Measurements from ENCODE around the gene SEPTIN1. TPM values are rescaled to one million over a fixed set of nuclear protein-coding genes. Genes with fewer than 3 reads are reported as not detected.

The SEPTIN1 gene
- total RNA-seq, 2 donors from 2014 or later = 4.3 to 4.5 TPM

DNA sequence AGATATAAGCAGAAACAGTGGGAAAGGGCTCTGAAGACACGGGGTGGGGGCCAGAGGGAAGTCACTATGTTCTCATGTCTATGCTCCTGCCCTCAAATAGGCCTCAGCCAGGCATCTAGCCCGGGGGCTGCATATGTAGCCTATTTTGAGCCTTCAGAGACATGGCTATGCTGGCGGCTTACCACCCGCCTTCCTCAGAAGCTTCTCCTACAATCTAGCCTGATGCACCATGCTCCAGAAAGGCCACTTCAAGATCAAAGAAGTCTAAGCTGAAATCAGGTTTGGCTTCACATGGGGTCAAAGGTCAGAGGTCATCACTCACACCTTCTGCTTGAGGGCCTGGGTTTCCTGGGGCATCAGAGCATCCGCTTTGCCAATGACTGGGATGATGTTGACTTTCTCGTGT lies 1.6 kb downstream of the SEPTIN1 start:
- Histone ChIP-seq H3K9me3 (no peaks in the 10 kb centered on the region), H3K9ac (ENCODE audit: low read depth in 2 of 2, low read length in 2 of 2) (no peak overlapping the region), H3K4me1 (peaks cover 5% of the 10 kb centered on the region), H3K27me3 (no peaks in the 10 kb centered on the region), H3K27ac (no peak overlapping the region), H3K36me3 (no peaks in the 10 kb centered on the region), H3K4me3 (no peak overlapping the region)
- no peak for DNase-seq
- TF ChIP-seq, protein P1, sequence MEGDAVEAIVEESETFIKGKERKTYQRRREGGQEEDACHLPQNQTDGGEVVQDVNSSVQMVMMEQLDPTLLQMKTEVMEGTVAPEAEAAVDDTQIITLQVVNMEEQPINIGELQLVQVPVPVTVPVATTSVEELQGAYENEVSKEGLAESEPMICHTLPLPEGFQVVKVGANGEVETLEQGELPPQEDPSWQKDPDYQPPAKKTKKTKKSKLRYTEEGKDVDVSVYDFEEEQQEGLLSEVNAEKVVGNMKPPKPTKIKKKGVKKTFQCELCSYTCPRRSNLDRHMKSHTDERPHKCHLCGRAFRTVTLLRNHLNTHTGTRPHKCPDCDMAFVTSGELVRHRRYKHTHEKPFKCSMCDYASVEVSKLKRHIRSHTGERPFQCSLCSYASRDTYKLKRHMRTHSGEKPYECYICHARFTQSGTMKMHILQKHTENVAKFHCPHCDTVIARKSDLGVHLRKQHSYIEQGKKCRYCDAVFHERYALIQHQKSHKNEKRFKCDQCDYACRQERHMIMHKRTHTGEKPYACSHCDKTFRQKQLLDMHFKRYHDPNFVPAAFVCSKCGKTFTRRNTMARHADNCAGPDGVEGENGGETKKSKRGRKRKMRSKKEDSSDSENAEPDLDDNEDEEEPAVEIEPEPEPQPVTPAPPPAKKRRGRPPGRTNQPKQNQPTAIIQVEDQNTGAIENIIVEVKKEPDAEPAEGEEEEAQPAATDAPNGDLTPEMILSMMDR (IDR thresholded peaks at IDR 0.05) = no peak
- intact Hi-C loops (cut with DNase I) = no loop called here

DNA sequence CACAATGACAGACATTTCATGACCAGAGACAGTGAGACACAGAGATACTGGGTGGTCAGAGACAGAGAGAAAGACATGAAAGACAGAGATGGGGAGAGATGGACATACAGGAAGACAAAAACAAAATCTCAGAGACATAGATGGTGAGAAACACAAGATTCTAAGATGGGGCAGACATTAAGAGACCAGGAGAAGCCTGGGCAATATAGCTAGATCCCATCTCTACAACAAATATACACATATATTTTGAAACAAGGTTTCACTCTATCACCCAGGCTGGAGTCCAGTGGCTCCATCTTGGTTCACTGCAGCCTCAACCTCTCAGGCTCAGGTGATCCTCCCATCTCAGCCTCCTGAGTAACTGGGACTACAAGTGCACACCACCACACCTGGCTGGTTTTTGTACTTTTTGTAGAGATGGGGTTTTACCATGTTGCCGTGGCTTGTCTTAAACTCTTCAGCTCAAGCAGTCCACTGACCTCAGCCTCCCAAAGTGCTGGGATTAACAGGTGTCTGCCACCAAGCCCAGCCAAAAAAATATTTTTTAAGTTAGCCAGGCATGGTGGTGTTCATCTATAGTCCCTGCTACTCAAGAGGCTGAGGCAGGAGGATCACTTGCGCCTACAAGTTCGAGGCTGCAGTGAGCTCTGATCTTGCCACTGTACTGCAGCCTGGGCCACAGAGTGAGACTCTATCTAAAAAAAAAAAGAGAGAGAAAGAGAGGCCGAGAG lies 2.1 kb downstream of the SEPTIN1 start:
- Histone ChIP-seq H3K9me3 (no peaks in the 10 kb centered on the region), H3K36me3 (no peaks in the 10 kb centered on the region), H3K4me1 (peaks cover 5% of the 10 kb centered on the region), H3K27ac (no peak overlapping the region), H3K4me3 (no peak overlapping the region), H3K27me3 (no peaks in the 10 kb centered on the region), H3K9ac (ENCODE audit: low read depth in 2 of 2, low read length in 2 of 2) (no peak overlapping the region)
- intact Hi-C loops (cut with DNase I) = no loop called here
- TF ChIP-seq, protein P1 (IDR thresholded peaks at IDR 0.05) = no peak
- no peak for DNase-seq

DNA sequence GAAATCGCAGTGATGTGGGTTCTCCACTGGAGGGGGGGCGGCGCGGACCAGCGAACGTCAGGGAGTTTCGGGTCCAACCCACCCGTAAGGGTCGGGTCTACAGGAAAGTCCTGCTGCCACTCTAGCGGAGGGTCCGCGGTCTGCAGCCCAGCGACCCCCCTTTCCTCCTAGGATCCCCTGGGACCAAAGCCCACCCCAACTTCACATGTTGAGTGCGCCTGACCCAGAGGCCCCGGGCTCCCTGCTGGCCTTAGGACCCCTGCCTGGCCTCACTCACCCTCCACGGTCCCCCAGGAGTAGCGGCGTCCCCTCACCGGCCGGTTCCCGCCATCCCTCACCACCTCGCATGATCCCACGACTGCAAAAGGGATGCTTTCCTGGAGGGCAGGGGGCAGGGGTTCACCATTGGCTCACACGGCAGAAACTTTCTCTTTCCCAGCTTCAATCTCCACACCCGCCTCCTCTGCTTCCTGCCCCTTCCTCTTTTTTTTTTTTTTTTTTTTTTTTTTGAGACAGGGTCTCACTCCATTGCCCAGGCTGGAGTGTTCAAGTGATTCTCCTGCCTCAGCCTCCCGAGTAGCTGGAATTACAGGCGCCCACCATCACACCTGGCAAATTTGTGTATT lies 3.1 kb downstream of the SEPTIN1 start:
- peaks cover 5% of the 10 kb centered on the region for H3K4me1 ChIP-seq

DNA sequence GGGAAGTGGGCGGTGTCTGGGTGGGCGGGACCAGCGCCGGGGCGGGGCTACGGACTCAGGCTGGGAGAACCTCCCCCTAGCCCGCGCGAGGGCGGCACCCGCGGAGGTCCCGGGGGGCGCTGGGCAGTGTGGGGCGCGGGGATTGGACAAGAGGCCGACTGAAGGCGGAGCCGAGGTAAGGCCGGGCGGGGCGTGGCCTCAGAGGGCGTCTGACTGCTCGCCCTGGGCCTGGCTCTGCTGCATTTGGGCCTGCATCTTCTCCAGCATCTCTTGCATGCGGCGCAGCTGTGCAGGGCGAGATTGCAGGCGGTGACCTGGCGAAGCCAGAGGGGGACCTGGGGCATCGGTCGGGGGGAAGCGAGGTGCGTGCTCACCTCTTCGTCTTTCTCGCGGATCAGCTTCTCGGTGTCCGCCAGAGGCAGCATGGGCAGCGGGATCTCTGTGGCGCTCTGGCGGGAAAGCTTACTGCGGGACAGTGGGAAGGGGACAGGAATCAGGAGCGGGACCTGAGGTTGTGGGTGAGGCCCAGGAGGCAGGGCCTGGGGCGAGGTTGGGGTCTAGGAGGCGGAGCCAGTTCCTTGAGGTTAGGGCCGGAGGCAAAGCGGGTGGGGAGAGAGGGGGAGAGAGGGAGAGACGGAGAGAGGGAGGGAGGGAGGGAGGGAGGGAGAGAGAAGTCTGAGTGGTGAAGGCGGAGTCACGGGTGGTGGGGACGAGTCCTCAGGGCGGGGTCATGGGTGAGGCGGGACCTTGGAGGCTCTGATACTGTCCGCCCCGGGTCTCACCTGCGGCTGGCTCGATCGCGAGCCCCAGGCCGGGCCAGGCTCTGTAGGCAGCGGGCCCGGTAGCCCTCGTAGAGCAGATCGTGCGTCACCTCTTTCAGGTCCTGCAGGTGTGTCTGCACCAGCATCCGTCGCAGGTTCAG lies 3.9 kb downstream of the SEPTIN1 start:
- peak; percentile 99 for DNase-seq
- TF ChIP-seq, protein P1 (IDR thresholded peaks at IDR 0.05) = no peak
- H3K9ac ChIP-seq (ENCODE audit: low read depth in 2 of 2, low read length in 2 of 2) = peak overlapping the region; percentile 84 to 93
- peak overlapping the region; percentile 100 for H3K27ac ChIP-seq
- peak overlapping the region; percentile 61 for H3K4me3 ChIP-seq
- H3K27me3 ChIP-seq = no peaks in the 10 kb centered on the region
- H3K9me3 ChIP-seq = no peaks in the 10 kb centered on the region
- intact Hi-C loops (cut with DNase I) = no loop called here
- H3K36me3 ChIP-seq = no peaks in the 10 kb centered on the region
- H3K4me1 ChIP-seq = peaks cover 5% of the 10 kb centered on the region

More for the DNA sequence above, 3.1 kb downstream of the SEPTIN1 start:
- no peak for DNase-seq
- Histone ChIP-seq H3K9me3 (no peaks in the 10 kb centered on the region), H3K27me3 (no peaks in the 10 kb centered on the region), H3K9ac (ENCODE audit: low read depth in 2 of 2, low read length in 2 of 2) (peak overlapping the region; percentile 66 to 93), H3K4me3 (peak overlapping the region; percentile 61), H3K27ac (peak overlapping the region; percentile 100), H3K36me3 (no peaks in the 10 kb centered on the region)
- TF ChIP-seq, protein P1 (IDR thresholded peaks at IDR 0.05) = no peak
- intact Hi-C loops (cut with DNase I) = no loop called here

DNA sequence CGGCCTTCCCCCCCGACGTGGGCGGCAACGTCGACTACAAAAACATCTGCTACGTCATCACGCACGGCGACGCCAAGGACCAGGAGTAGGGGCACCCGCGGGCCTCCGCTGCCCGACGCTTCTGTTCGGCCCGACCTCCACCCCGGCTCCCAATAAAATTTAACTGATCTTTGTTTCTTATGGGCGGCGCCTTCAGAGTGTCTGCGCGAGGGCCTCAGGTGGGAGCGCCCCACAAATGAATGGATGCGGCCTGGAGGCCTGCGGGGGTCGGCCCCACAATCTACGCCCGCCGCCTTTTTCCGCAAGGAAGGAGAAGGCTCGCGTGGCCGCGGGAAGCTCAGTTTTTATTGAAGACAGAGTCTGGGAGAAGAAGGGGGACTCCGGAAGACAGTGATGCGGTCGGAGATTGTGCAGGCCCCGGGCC lies 4.5 kb downstream of the SEPTIN1 start:
- intact Hi-C loops (cut with DNase I) = no loop called here
- peak overlapping the region; percentile 84 to 93 for H3K9ac ChIP-seq (ENCODE audit: low read depth in 2 of 2, low read length in 2 of 2)
- H3K36me3 ChIP-seq = no peaks in the 10 kb centered on the region
- H3K9me3 ChIP-seq = no peaks in the 10 kb centered on the region
- H3K27ac ChIP-seq = peak overlapping the region; percentile 100
- H3K27me3 ChIP-seq = no peaks in the 10 kb centered on the region
- peak overlapping the region; percentile 61 for H3K4me3 ChIP-seq
- H3K4me1 ChIP-seq = peaks cover 5% of the 10 kb centered on the region
- DNase-seq = peak; percentile 94
- TF ChIP-seq, protein P1 (IDR thresholded peaks at IDR 0.05) = no peak
